ENCODE data around the gene RSPO4. TPM values are rescaled to one million over a fixed set of nuclear protein-coding genes. Genes with fewer than 3 reads are reported as not detected.

Gene RSPO4
- total RNA-seq, 1 donor from 2014 or later: not detected

DNA sequence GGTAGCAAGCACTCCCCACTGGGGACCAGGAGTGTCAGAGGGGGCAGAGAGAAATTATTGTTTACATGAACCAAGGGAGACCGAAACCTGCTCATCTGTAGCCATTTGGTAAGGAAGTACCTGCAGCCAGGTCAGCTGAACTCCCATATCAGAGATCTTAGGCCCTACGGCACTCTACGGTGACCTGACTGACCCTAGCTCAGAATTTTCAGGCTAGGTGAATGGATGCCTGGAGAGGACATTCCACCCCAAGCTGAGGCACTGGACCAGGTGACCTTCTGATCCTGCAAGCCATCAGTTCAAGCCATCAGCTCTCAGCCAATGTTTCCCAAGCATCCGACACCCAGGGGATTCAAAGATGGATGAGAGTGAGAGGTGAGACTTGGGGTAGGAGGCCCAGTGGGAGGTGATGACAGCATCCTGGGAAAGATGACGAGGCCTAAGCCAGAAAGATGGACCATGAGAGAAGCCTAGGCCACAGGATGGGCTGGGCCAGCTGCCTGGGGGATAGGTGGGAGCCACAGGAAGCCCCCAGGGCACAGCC, 88.7 kb downstream of the RSPO4 start:
- TF ChIP-seq, protein P1, sequence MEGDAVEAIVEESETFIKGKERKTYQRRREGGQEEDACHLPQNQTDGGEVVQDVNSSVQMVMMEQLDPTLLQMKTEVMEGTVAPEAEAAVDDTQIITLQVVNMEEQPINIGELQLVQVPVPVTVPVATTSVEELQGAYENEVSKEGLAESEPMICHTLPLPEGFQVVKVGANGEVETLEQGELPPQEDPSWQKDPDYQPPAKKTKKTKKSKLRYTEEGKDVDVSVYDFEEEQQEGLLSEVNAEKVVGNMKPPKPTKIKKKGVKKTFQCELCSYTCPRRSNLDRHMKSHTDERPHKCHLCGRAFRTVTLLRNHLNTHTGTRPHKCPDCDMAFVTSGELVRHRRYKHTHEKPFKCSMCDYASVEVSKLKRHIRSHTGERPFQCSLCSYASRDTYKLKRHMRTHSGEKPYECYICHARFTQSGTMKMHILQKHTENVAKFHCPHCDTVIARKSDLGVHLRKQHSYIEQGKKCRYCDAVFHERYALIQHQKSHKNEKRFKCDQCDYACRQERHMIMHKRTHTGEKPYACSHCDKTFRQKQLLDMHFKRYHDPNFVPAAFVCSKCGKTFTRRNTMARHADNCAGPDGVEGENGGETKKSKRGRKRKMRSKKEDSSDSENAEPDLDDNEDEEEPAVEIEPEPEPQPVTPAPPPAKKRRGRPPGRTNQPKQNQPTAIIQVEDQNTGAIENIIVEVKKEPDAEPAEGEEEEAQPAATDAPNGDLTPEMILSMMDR (conservative IDR thresholded peaks at IDR 0.05): no peak
- H3K27ac Mint-ChIP-seq (ENCODE audit: unreplicated experiment): no peak overlapping the region
- peaks cover 2% of the 10 kb centered on the region for H3K27me3 Mint-ChIP-seq (ENCODE audit: low read depth)
- H3K4me3 Mint-ChIP-seq: no peak overlapping the region
- peaks cover 8% of the 10 kb centered on the region for H3K4me1 Mint-ChIP-seq
- H3K9me3 Mint-ChIP-seq: no peaks in the 10 kb centered on the region
- H3K36me3 Mint-ChIP-seq (ENCODE audit: low read depth): no peaks in the 10 kb centered on the region
- no peak for DNase-seq (ENCODE audit: low read depth, low spot score)

DNA sequence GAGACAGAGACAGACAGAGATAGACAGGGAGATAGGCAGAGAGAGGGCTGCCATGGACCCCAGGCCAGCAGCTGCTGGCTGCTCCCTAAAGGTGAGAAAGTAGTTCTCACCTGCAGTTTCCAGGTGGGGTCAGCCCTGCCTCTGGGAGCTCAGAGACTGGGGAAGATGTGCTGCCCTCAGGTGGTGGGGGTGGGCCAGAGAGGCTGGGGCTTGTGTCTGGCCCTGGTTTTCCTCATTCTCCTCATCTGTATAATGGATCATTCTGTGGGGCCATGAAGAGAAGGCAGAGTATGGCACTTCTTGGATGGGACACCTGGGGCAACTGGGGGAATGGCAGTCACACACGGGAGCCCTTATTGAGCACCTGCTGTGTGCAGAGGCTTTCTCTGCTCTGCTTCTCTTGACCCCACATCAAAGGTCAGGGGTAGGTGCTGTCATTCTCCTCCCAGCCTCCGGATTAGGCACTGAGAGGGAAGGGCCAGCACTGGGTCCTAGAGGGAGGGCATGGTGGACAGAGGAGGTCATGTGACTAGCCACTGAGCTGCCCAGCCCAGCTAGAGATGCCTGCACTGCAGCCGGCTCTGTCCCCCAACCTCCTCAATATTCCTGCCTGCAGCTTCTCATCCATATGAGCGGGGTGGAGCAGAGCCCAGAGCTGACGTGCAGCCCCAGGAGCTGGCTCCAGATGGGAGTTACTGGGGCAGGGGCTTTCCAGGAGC, 90.1 kb downstream of the RSPO4 start:
- TF ChIP-seq, protein P1 (conservative IDR thresholded peaks at IDR 0.05): no peak
- Mint-ChIP-seq H3K27me3 (ENCODE audit: low read depth) (peaks cover 2% of the 10 kb centered on the region), H3K36me3 (ENCODE audit: low read depth) (no peaks in the 10 kb centered on the region), H3K4me3 (no peak overlapping the region), H3K9me3 (no peaks in the 10 kb centered on the region), H3K27ac (ENCODE audit: unreplicated experiment) (no peak overlapping the region), H3K4me1 (peaks cover 8% of the 10 kb centered on the region)
- no peak for DNase-seq (ENCODE audit: low read depth, low spot score)

DNA sequence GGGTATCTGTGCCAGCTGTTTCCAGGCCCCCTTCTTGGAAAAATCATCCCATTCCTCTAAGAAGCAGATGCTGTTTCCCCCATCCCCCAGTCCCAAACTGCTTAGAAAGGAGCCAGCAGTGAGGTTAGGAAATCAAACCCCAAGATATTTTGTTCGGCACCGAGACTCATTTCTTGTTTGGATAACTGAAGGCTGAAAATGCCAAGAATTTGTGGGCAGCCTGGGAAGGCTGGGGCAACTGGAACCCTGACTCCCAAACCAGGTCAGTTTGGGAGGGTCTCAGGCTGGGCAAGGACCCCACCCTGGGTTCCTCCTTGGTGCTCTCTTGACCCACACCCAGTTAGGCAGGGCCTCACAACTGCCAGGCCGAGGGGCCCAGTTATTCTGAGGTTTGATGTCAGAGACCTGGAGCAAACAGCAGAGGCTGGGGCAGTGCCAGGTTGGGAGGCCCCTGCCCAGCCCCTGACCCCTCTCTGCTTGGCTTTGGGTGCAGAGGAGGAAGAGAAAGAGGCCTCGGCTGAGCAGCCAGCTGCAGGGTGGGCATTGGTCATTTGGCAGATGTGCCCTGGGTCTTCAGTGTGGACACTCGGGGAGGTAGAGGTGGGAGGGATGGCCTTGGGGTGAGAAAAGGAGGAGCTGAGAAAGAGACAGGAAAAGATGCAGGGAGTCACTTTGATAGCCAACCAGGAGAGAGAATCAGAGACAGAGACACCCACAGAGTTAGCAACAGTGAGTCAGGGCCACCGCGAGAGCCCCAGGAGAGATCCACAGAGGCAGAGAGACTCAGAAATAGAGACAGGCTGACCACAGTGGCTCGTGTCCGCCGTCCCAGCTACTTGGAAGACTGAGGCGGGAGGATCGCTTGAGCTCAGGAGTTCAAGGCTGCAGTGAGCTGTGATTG, 91.0 kb downstream of the RSPO4 start:
- no peaks in the 10 kb centered on the region for H3K36me3 Mint-ChIP-seq (ENCODE audit: low read depth)
- TF ChIP-seq, protein P1 (conservative IDR thresholded peaks at IDR 0.05): no peak
- H3K4me1 Mint-ChIP-seq: peaks cover 5% of the 10 kb centered on the region
- no peak overlapping the region for H3K27ac Mint-ChIP-seq (ENCODE audit: unreplicated experiment)
- DNase-seq (ENCODE audit: low read depth, low spot score): no peak
- H3K27me3 Mint-ChIP-seq (ENCODE audit: low read depth): no peaks in the 10 kb centered on the region
- no peak overlapping the region for H3K4me3 Mint-ChIP-seq
- H3K9me3 Mint-ChIP-seq: no peaks in the 10 kb centered on the region

DNA sequence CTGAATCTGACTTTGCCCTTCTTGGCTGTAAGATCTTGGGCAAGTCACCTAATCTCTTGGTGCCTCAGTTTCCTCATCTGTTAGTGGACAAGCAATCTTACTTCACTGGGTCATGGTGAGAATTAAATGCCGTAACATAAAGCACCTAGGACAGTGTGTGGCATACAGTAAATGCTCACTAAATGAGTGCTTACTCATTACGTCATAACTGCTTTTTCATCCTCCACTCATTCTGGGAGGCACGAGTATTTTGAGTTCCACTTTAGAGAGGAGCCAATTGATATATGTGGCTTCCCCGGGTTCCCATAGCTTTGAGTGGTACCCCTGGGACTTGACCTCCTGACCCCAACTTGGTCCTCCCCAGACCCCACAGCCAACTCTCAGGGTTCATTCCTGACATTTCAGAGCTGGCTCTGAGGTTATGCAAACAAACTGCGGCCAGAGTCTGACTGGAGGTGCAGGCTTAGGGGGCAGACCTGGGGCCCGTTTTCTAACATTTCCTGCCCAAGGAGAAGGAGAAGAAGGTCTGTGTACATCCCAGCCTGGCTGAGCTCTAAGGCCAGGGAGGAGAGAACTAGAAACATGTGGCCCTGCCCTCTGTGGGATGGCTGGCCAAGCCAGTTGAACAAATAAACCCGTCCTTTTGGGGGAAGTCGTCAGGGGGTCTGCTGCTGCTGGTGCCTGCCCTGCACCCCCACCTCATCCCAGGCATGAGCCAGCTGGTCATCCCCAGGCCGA, 91.8 kb downstream of the RSPO4 start:
- H3K27ac Mint-ChIP-seq (ENCODE audit: unreplicated experiment): no peak overlapping the region
- no peaks in the 10 kb centered on the region for H3K27me3 Mint-ChIP-seq (ENCODE audit: low read depth)
- H3K9me3 Mint-ChIP-seq: no peaks in the 10 kb centered on the region
- peaks cover 2% of the 10 kb centered on the region for H3K4me1 Mint-ChIP-seq
- H3K4me3 Mint-ChIP-seq: no peak overlapping the region
- TF ChIP-seq, protein P1 (conservative IDR thresholded peaks at IDR 0.05): no peak
- no peaks in the 10 kb centered on the region for H3K36me3 Mint-ChIP-seq (ENCODE audit: low read depth)
- DNase-seq (ENCODE audit: low read depth, low spot score): no peak

DNA sequence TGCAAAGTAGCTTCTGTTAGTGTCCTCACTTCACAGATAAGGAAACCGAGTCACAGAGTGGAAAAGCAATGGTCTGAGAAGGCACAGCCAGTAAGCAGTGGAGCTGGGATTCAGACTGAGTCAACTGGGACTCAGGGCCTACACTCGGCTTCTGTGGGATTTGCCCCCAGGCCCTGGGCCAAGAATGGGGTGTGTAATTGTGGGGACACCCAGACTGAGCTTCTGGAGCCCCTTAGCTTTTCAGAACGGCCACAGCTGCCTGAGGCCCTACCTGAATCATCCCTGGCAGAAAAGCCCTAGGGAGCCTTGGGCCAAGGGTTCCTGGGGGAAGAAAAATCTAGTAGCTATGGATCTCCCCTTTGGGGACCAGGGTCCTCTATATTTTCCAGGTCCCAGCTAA, 92.5 kb downstream of the RSPO4 start:
- Mint-ChIP-seq H3K4me3 (no peak overlapping the region), H3K36me3 (ENCODE audit: low read depth) (no peaks in the 10 kb centered on the region), H3K27ac (ENCODE audit: unreplicated experiment) (no peak overlapping the region), H3K4me1 (no peaks in the 10 kb centered on the region), H3K9me3 (no peaks in the 10 kb centered on the region), H3K27me3 (ENCODE audit: low read depth) (no peaks in the 10 kb centered on the region)
- TF ChIP-seq, protein P1 (conservative IDR thresholded peaks at IDR 0.05): no peak
- DNase-seq (ENCODE audit: low read depth, low spot score): no peak
